ENCODE data around the gene SLC25A10.
"Not testable (repeated sequence)": the region's sequence is repeated elsewhere in the genome, so short reads cannot be mapped to it uniquely, and the experiment has no call there.

SLC25A10 gene

GRCh38 chr17:81722184-81723120, 10.4 kb downstream of the SLC25A10 start:
- DNase-seq, result no peak

GRCh38 chr17:81723651-81724209, 11.6 kb downstream of the SLC25A10 start:
- no peak for DNase-seq

GRCh38 chr17:81725439-81725838, 13.4 kb downstream of the SLC25A10 start:
- DNase-seq, result no peak

GRCh38 chr17:81726004-81726403, 13.9 kb downstream of the SLC25A10 start:
- DNase-seq, result no peak

GRCh38 chr17:81727324-81728031, 15.4 kb downstream of the SLC25A10 start:
- DNase-seq, result no peak

- DNase-seq, result peak; percentile 69
Observed at GRCh38 chr17:81733507-81734404, 21.7 kb downstream of the SLC25A10 start.

GRCh38 chr17:81734405-81735263, 22.6 kb downstream of the SLC25A10 start:
- DNase-seq, result no peak

- peak; percentile 89 for DNase-seq
Observed at GRCh38 chr17:81735264-81736102, 23.4 kb downstream of the SLC25A10 start.

GRCh38 chr17:81737947-81738800, 26.1 kb downstream of the SLC25A10 start:
- DNase-seq, result no peak

- no peak for DNase-seq
Observed at GRCh38 chr17:81738801-81739393, 26.8 kb downstream of the SLC25A10 start.

- DNase-seq, result not testable (repeated sequence)
Observed at GRCh38 chr17:81739593-81739992, 27.5 kb downstream of the SLC25A10 start.

GRCh38 chr17:81740395-81740961, 28.4 kb downstream of the SLC25A10 start:
- no peak for DNase-seq

GRCh38 chr17:81741049-81741593, 29.0 kb downstream of the SLC25A10 start:
- no peak for DNase-seq

- no peak for DNase-seq
Observed at GRCh38 chr17:81741594-81742452, 29.7 kb downstream of the SLC25A10 start.

Data from NCI-H510A treated with DMSO at 0.1 percent for 48 hours (cell line).